ENCODE measurements around the gene NSUN3.

GRCh38 chr3:94064243-94064860 is 1.5 kb downstream of the NSUN3 start:
- no peak for TF ChIP-seq CTCF (IDR thresholded peaks at IDR 0.05; ENCODE audit: insufficient read depth, low read length)
- TF ChIP-seq SPI1 (IDR thresholded peaks at IDR 0.05; ENCODE audit: borderline replicate concordance, low read depth) = no peak
- TF ChIP-seq POLR2AphosphoS5 (IDR thresholded peaks at IDR 0.05; ENCODE audit: low read depth) = no peak
